HEK293 (cell line): Measurements from ENCODE around the gene KRT16.

Experiments
- CTCF ChIA-PET: fragments of 350-600 bp; formaldehyde crosslinking; extraction: SDS; loops from one replicate; lab custom pipeline; 2021; ENCODE audit warnings: antibody characterized with exemption; lab: Yijun Ruan, JAX
- POLR2A ChIA-PET: fragments of 300-600 bp; formaldehyde crosslinking; extraction: SDS; loops from one replicate; lab custom pipeline; 2020; ENCODE audit warnings: antibody characterized with exemption, inconsistent platforms; lab: Yijun Ruan, JAX
- H3K27ac ChIP-seq: fragments of 200-500 bp; sonication (Bioruptor generic); 2 replicates; pipeline ENCODE4 v1.5.1; 2014; ENCODE audit warnings: low read depth, low read length, control low read depth, inconsistent platforms; ENCODE audit errors: extremely low read depth
- H3K36me3 ChIP-seq, 2 experiments: fragments of 200-500 bp in 1 of 2; sonication (Bioruptor generic) in 1 of 2; 1 replicate in 1 of 2; 2 replicates in 1 of 2; pipeline ENCODE4 v1.5.1; 2014 to 2017; ENCODE audit warnings: inconsistent platforms in 2 of 2, low read length in 2 of 2; ENCODE audit not compliant: control insufficient read depth in 2 of 2, insufficient read depth in 1 of 2
- H3K4me1 ChIP-seq: fragments of 200-500 bp; sonication (Bioruptor generic); 2 replicates; pipeline ENCODE4 v1.5.1; 2014; ENCODE audit warnings: mild to moderate bottlenecking, low read length, inconsistent platforms; ENCODE audit not compliant: control insufficient read depth, insufficient read depth
- H3K4me3 ChIP-seq: 2 replicates; pipeline ENCODE4 v1.5.1; 2011; ENCODE audit warnings: low read depth, mild to moderate bottlenecking, control low read depth, low read length, moderate library complexity
- H3K9me3 ChIP-seq: fragments of 200-500 bp; sonication (Bioruptor generic); 2 replicates; pipeline ENCODE4 v1.5.1; 2014; ENCODE audit warnings: low read depth, low read length, inconsistent platforms; ENCODE audit not compliant: control insufficient read depth, insufficient read depth
- BCL11A ChIP-seq: fragments of 450-650 bp; formaldehyde crosslinking; IDR thresholded peaks from 2 replicates; pipeline ENCODE4 v1.5.1; 2016; ENCODE audit warnings: low read depth, missing biosample characterization, missing genetic modification characterization
- GLIS2 ChIP-seq: fragments of 450-650 bp; formaldehyde crosslinking; IDR thresholded peaks from 2 replicates; pipeline ENCODE4 v1.5.1; 2016; ENCODE audit warnings: missing biosample characterization, missing genetic modification characterization
- KLF1 ChIP-seq: fragments of 450-650 bp; formaldehyde crosslinking; IDR thresholded peaks from 2 replicates; pipeline ENCODE4 v1.5.1; 2016; ENCODE audit warnings: missing biosample characterization, missing genetic modification characterization
- KLF9 ChIP-seq: fragments of 450-650 bp; formaldehyde crosslinking; IDR thresholded peaks from 2 replicates; pipeline ENCODE4 v1.5.1; 2016; ENCODE audit warnings: missing biosample characterization, missing genetic modification characterization, low read depth
- MEIS1 ChIP-seq: sonication (generic); formaldehyde crosslinking; IDR thresholded peaks from 2 replicates; pipeline ENCODE4 v1.8.1; 2022; ENCODE audit warnings: missing genetic modification reagents, mild to moderate bottlenecking, borderline replicate concordance
- TRIM28 ChIP-seq: IDR thresholded peaks from 2 replicates; pipeline ENCODE4 v1.6.1; 2011; ENCODE audit warnings: low read length, control low read depth, borderline replicate concordance
- ZNF16 ChIP-seq: fragments of 450-650 bp; formaldehyde crosslinking; IDR thresholded peaks from 2 replicates; pipeline ENCODE4 v1.5.1; 2016; ENCODE audit warnings: low read depth, missing biosample characterization, missing genetic modification characterization
- ZNF19 ChIP-seq: fragments of 450-650 bp; formaldehyde crosslinking; IDR thresholded peaks from 2 replicates; pipeline ENCODE4; 2016; ENCODE audit warnings: missing biosample characterization, missing genetic modification characterization, low read depth
- ZNF239 ChIP-seq: fragments of 450-650 bp; formaldehyde crosslinking; IDR thresholded peaks from 2 replicates; pipeline ENCODE4 v1.5.1; 2016; ENCODE audit warnings: missing biosample characterization, missing genetic modification characterization
- ZNF335 ChIP-seq: fragments of 450-650 bp; formaldehyde crosslinking; conservative IDR thresholded peaks from 2 replicates; pipeline ENCODE4 v1.5.1; 2016; ENCODE audit warnings: missing biosample characterization, missing genetic modification characterization
- ZNF423 ChIP-seq: fragments of 450-650 bp; formaldehyde crosslinking; IDR thresholded peaks from 2 replicates; pipeline ENCODE4 v1.5.1; 2016; ENCODE audit warnings: missing biosample characterization, missing genetic modification characterization
- ZNF548 ChIP-seq: fragments of 450-650 bp; formaldehyde crosslinking; IDR thresholded peaks from 2 replicates; pipeline ENCODE4 v1.5.1; 2016; ENCODE audit warnings: missing biosample characterization, missing genetic modification characterization
- ZNF549 ChIP-seq: fragments of 450-650 bp; IDR thresholded peaks from 2 replicates; pipeline ENCODE4 v1.5.1; 2018; ENCODE audit warnings: missing biosample characterization, missing genetic modification characterization, mild to moderate bottlenecking, inconsistent platforms, moderate library complexity
- ZNF600 ChIP-seq: fragments of 450-650 bp; formaldehyde crosslinking; IDR thresholded peaks from 2 replicates; pipeline ENCODE4 v1.5.1; 2016; ENCODE audit warnings: missing biosample characterization, missing genetic modification characterization
- ZNF624 ChIP-seq: fragments of 450-650 bp; formaldehyde crosslinking; IDR thresholded peaks from 2 replicates; pipeline ENCODE4 v1.5.1; 2017; ENCODE audit warnings: missing biosample characterization, missing genetic modification characterization
- ZNF629 ChIP-seq: fragments of 450-650 bp; formaldehyde crosslinking; IDR thresholded peaks from 2 replicates; pipeline ENCODE4 v1.5.1; 2017; ENCODE audit warnings: missing biosample characterization, missing genetic modification characterization
- ZNF658 ChIP-seq: fragments of 450-650 bp; formaldehyde crosslinking; IDR thresholded peaks from 2 replicates; pipeline ENCODE4; 2016; ENCODE audit warnings: missing biosample characterization, missing genetic modification characterization
- ZNF777 ChIP-seq: fragments of 450-650 bp; formaldehyde crosslinking; IDR thresholded peaks from 2 replicates; pipeline ENCODE4 v1.5.1; 2017; ENCODE audit warnings: missing biosample characterization, missing genetic modification characterization, borderline replicate concordance
- TF ChIP-seq, protein P1 (sequence below): fragments of 450-650 bp; formaldehyde crosslinking; IDR thresholded peaks from 2 replicates; pipeline ENCODE4 v1.5.1; 2017; ENCODE audit warnings: missing biosample characterization, missing genetic modification characterization
- TF ChIP-seq, protein P2 (sequence below): fragments of 450-650 bp; formaldehyde crosslinking; IDR thresholded peaks from 2 replicates; pipeline ENCODE4 v1.5.1; 2016; ENCODE audit warnings: missing biosample characterization, missing genetic modification characterization
- TF ChIP-seq, protein P3 (sequence below): fragments of 450-650 bp; formaldehyde crosslinking; conservative IDR thresholded peaks from 2 replicates; pipeline ENCODE4 v1.5.1; 2016; ENCODE audit warnings: low read depth, missing biosample characterization, missing genetic modification characterization
- TF ChIP-seq, protein P4 (sequence below): fragments of 450-650 bp; formaldehyde crosslinking; conservative IDR thresholded peaks from 2 replicates; pipeline ENCODE4 v1.5.1; 2016; ENCODE audit warnings: low read depth, missing biosample characterization, missing genetic modification characterization
- TF ChIP-seq, protein P5 (sequence below): fragments of 450-650 bp; formaldehyde crosslinking; IDR thresholded peaks from 2 replicates; pipeline ENCODE4 v1.5.1; 2016; ENCODE audit warnings: missing biosample characterization, missing genetic modification characterization, low read depth

KRT16 gene

DNA sequence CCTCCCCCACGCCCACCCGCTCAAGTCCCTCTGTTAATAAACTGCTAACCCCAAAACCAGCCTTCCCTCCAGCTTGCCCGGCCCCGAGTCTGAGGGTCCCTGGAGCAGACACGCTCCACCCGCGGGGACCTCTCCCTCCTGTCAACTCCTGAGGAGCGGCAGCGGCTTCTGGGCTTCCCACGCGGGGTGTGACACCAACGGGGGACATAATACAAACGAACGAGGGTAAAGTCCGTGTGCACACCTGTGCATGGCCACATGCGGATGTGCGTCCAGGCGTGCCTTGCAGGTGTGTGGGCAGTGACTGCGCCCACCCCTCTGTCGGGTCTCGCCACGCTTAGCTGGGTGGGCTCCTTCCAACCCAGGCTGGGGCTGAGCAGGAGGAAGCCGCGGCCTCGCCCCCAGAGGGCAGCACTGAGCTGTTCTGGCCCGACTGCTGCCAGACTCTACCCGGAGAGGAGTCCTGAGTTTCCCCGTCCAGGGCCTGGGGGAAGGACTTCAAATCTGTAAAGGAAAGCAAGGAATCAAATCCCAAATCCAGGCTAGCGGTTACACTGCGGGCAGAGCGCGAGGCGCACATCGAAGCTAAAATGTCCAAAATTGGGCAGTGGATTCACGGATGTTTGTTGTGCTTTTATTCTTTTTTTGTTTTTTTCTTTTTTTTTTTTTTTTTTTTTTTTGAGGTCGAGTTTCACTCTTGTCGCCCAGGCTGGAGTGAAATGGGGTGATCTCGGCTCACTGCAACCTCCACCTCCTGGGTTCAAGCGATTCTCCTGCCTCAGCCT is 36.0 kb upstream of the KRT16 start:
- POLR2A ChIA-PET = interaction anchor here (0.6 to 1.3 kb wide), 10 partner anchors 14 to 1000 kb away, joined by 3 to 8 read pairs (median 5); partner anchors contain the start of genes EIF1 and KRT19
- CTCF ChIA-PET = interaction anchor here (0.5 to 15.7 kb wide), 122 partner anchors 9 to 1429 kb away, joined by 3 to 567 read pairs (median 4); partner anchors contain the start of genes EIF1, KRT15, KRT17 and KRT20
- no peaks in the 10 kb centered on the region for H3K4me1 ChIP-seq
- H3K36me3 ChIP-seq = no peaks in the 10 kb centered on the region
- H3K27ac ChIP-seq = no peak overlapping the region; the same call in 1 of the 2 replicates
- H3K9me3 ChIP-seq = no peaks in the 10 kb centered on the region
- peak overlapping the region; percentile 42 for H3K4me3 ChIP-seq
- TF ChIP-seq ZNF629 (tag by site-specific recombination) (peak; percentile 29; the same call in 1 of the 2 replicates), GLIS2 (tag by site-specific recombination) (peak; percentile 73; the same call in 1 of the 2 replicates), ZNF19 (tag by site-specific recombination) (no peak), ZNF658 (tag by site-specific recombination) (no peak), ZNF549 (no peak), ZNF16 (tag by site-specific recombination) (no peak), ZNF423 (tag by site-specific recombination) (no peak), ZNF624 (tag by site-specific recombination) (no peak), ZNF335 (tag by site-specific recombination) (peak; percentile 69), ZNF239 (tag by site-specific recombination) (no peak), KLF1 (tag by site-specific recombination) (0 out of 2 replicates have a peak, but pooled peaks have one; percentile 27), BCL11A (tag by site-specific recombination) (no peak), ZNF600 (tag by site-specific recombination) (peak; percentile 98), MEIS1 (0 out of 2 replicates have a peak, but pooled peaks have one; percentile 28), ZNF548 (tag by site-specific recombination) (no peak), KLF9 (peak; percentile 58; the same call in 1 of the 2 replicates), ZNF777 (tag by site-specific recombination) (peak; percentile 60; the same call in 1 of the 2 replicates), TRIM28 (no peak)
- TF ChIP-seq, protein P1, sequence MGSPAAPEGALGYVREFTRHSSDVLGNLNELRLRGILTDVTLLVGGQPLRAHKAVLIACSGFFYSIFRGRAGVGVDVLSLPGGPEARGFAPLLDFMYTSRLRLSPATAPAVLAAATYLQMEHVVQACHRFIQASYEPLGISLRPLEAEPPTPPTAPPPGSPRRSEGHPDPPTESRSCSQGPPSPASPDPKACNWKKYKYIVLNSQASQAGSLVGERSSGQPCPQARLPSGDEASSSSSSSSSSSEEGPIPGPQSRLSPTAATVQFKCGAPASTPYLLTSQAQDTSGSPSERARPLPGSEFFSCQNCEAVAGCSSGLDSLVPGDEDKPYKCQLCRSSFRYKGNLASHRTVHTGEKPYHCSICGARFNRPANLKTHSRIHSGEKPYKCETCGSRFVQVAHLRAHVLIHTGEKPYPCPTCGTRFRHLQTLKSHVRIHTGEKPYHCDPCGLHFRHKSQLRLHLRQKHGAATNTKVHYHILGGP = no peak
- TF ChIP-seq, protein P2, sequence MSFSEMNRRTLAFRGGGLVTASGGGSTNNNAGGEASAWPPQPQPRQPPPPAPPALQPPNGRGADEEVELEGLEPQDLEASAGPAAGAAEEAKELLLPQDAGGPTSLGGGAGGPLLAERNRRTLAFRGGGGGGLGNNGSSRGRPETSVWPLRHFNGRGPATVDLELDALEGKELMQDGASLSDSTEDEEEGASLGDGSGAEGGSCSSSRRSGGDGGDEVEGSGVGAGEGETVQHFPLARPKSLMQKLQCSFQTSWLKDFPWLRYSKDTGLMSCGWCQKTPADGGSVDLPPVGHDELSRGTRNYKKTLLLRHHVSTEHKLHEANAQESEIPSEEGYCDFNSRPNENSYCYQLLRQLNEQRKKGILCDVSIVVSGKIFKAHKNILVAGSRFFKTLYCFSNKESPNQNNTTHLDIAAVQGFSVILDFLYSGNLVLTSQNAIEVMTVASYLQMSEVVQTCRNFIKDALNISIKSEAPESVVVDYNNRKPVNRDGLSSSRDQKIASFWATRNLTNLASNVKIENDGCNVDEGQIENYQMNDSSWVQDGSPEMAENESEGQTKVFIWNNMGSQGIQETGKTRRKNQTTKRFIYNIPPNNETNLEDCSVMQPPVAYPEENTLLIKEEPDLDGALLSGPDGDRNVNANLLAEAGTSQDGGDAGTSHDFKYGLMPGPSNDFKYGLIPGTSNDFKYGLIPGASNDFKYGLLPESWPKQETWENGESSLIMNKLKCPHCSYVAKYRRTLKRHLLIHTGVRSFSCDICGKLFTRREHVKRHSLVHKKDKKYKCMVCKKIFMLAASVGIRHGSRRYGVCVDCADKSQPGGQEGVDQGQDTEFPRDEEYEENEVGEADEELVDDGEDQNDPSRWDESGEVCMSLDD = no peak; the same call in 1 of the 2 replicates
- TF ChIP-seq, protein P3, sequence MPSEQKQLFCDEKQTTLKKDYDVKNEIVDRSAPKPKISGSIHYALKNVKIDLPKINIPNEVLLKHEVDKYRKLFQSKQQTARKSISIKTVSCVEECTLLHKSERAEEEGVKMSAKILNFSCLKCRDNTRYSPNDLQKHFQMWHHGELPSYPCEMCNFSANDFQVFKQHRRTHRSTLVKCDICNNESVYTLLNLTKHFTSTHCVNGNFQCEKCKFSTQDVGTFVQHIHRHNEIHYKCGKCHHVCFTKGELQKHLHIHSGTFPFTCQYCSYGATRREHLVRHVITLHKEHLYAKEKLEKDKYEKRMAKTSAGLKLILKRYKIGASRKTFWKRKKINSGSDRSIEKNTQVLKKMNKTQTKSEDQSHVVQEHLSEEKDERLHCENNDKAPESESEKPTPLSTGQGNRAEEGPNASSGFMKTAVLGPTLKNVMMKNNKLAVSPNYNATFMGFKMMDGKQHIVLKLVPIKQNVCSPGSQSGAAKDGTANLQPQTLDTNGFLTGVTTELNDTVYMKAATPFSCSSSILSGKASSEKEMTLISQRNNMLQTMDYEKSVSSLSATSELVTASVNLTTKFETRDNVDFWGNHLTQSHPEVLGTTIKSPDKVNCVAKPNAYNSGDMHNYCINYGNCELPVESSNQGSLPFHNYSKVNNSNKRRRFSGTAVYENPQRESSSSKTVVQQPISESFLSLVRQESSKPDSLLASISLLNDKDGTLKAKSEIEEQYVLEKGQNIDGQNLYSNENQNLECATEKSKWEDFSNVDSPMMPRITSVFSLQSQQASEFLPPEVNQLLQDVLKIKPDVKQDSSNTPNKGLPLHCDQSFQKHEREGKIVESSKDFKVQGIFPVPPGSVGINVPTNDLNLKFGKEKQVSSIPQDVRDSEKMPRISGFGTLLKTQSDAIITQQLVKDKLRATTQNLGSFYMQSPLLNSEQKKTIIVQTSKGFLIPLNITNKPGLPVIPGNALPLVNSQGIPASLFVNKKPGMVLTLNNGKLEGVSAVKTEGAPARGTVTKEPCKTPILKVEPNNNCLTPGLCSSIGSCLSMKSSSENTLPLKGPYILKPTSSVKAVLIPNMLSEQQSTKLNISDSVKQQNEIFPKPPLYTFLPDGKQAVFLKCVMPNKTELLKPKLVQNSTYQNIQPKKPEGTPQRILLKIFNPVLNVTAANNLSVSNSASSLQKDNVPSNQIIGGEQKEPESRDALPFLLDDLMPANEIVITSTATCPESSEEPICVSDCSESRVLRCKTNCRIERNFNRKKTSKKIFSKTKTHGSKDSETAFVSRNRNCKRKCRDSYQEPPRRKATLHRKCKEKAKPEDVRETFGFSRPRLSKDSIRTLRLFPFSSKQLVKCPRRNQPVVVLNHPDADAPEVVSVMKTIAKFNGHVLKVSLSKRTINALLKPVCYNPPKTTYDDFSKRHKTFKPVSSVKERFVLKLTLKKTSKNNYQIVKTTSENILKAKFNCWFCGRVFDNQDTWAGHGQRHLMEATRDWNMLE (tag by site-specific recombination) = no peak
- TF ChIP-seq, protein P4, sequence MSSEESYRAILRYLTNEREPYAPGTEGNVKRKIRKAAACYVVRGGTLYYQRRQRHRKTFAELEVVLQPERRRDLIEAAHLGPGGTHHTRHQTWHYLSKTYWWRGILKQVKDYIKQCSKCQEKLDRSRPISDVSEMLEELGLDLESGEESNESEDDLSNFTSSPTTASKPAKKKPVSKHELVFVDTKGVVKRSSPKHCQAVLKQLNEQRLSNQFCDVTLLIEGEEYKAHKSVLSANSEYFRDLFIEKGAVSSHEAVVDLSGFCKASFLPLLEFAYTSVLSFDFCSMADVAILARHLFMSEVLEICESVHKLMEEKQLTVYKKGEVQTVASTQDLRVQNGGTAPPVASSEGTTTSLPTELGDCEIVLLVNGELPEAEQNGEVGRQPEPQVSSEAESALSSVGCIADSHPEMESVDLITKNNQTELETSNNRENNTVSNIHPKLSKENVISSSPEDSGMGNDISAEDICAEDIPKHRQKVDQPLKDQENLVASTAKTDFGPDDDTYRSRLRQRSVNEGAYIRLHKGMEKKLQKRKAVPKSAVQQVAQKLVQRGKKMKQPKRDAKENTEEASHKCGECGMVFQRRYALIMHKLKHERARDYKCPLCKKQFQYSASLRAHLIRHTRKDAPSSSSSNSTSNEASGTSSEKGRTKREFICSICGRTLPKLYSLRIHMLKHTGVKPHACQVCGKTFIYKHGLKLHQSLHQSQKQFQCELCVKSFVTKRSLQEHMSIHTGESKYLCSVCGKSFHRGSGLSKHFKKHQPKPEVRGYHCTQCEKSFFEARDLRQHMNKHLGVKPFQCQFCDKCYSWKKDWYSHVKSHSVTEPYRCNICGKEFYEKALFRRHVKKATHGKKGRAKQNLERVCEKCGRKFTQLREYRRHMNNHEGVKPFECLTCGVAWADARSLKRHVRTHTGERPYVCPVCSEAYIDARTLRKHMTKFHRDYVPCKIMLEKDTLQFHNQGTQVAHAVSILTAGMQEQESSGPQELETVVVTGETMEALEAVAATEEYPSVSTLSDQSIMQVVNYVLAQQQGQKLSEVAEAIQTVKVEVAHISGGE (tag by site-specific recombination) = peak; percentile 34
- TF ChIP-seq, protein P5, sequence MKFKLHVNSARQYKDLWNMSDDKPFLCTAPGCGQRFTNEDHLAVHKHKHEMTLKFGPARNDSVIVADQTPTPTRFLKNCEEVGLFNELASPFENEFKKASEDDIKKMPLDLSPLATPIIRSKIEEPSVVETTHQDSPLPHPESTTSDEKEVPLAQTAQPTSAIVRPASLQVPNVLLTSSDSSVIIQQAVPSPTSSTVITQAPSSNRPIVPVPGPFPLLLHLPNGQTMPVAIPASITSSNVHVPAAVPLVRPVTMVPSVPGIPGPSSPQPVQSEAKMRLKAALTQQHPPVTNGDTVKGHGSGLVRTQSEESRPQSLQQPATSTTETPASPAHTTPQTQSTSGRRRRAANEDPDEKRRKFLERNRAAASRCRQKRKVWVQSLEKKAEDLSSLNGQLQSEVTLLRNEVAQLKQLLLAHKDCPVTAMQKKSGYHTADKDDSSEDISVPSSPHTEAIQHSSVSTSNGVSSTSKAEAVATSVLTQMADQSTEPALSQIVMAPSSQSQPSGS (tag by site-specific recombination) = no peak
